GM12878 (cell line): ENCODE measurements around the gene NOCT. TPM values are rescaled to one million over a fixed set of nuclear protein-coding genes. Genes with fewer than 3 reads are reported as not detected.

ENCODE experiments used
- ATAC-seq: fragments of 200-7000 bp; cut with Tn5 transposase; 3 replicates; pipeline ENCODE4 v1.9.1; 2020; ENCODE audit warnings: mild to moderate bottlenecking, moderate library complexity
- BruUV-seq: library from RNA; stranded (reverse); fragments of 400-500 nt; replicated peaks from 2 replicates; lab custom pipeline; 2021; lab: Mats Ljungman, UMichigan
- CTCF ChIA-PET: fragments of 300-600 bp; sonication (Branson Sonifier 250); formaldehyde crosslinking; extraction: SDS; loops from one replicate; lab custom pipeline; 2021; ENCODE audit warnings: inconsistent platforms; lab: Yijun Ruan, JAX
- POLR2A ChIA-PET: fragments of 350-600 bp; formaldehyde crosslinking; extraction: SDS; loops from one replicate; lab custom pipeline; 2021; ENCODE audit warnings: inconsistent platforms; lab: Charles Lee
- RAD21 ChIA-PET: fragments of 300-600 bp; sonication (Branson Sonifier 250); formaldehyde crosslinking; loops from one replicate; lab custom pipeline; 2023; ENCODE audit warnings: antibody characterized with exemption; ENCODE audit not compliant: unreplicated experiment; lab: Charles Lee
- SMC1A ChIA-PET: fragments of 300-600 bp; sonication (Branson Sonifier 250); formaldehyde crosslinking; loops from one replicate; lab custom pipeline; 2023; ENCODE audit not compliant: unreplicated experiment, uncharacterized antibody; lab: Charles Lee
- DNase-seq: peaks from one replicate; pipeline ENCODE4 v3.0.0-alpha.2; 2011; ENCODE audit warnings: low read depth, low spot score
- FAIRE-seq: peaks from 3 replicates; lab custom pipeline; 2011; peaks lifted over from hg19 to GRCh38; lab: Jason Lieb, UNC
- H2AFZ ChIP-seq: 2 replicates; pipeline ENCODE4 v1.6.0; 2011; ENCODE audit warnings: low read depth, low read length, control low read depth; ENCODE audit not compliant: control insufficient read depth
- H3K27ac ChIP-seq: 2 replicates; pipeline ENCODE4 v1.5.1; 2011; ENCODE audit warnings: control low read depth; ENCODE audit not compliant: control insufficient read depth, insufficient read depth
- H3K27me3 ChIP-seq, 2 experiments: replicated peaks in 1 of 2; 2 replicates each; pipeline versions ENCODE4 v1.6.0 to v1.6.1; 2011; ENCODE audit warnings: low read length in 1 of 2; ENCODE audit not compliant: control insufficient read depth in 2 of 2, insufficient read depth in 2 of 2
- H3K36me3 ChIP-seq, 2 experiments: 2 replicates each; pipeline ENCODE4 v1.5.1; 2011; ENCODE audit warnings: low read length in 1 of 2; ENCODE audit not compliant: control insufficient read depth in 2 of 2, insufficient read depth in 2 of 2
- H3K4me1 ChIP-seq: 2 replicates; pipeline ENCODE4 v1.6.1; 2011; ENCODE audit warnings: mild to moderate bottlenecking, low read length, moderate library complexity, mixed read lengths; ENCODE audit not compliant: control insufficient read depth, insufficient read depth
- H3K4me2 ChIP-seq: 2 replicates; pipeline ENCODE4 v1.6.0; 2011; ENCODE audit warnings: control low read depth; ENCODE audit not compliant: control insufficient read depth, insufficient read depth
- H3K4me3 ChIP-seq: fragments of 200-600 bp; sonication (generic); 2 replicates; pipeline ENCODE4 v1.5.1; 2016
- H3K79me2 ChIP-seq: 2 replicates; pipeline ENCODE4 v1.6.0; 2011; ENCODE audit warnings: low read length; ENCODE audit not compliant: control insufficient read depth, insufficient read depth
- H3K9ac ChIP-seq: 2 replicates; pipeline ENCODE4 v1.8.0; 2011; ENCODE audit warnings: low read length, control low read depth, mixed read lengths; ENCODE audit not compliant: control insufficient read depth, insufficient read depth
- H3K9me3 ChIP-seq: replicated peaks from 3 replicates; pipeline ENCODE4 v1.5.1; 2011; ENCODE audit warnings: mild to moderate bottlenecking, low read length; ENCODE audit not compliant: control insufficient read depth, insufficient read depth
- H4K20me1 ChIP-seq: 2 replicates; pipeline ENCODE4 v1.6.0; 2011; ENCODE audit not compliant: control insufficient read depth, insufficient read depth
- BCL11A ChIP-seq: IDR thresholded peaks from 2 replicates; pipeline ENCODE4 v1.6.1; 2011; ENCODE audit warnings: low read depth, low read length
- BHLHE40 ChIP-seq, 2 experiments: fragments of 450-650 bp in 1 of 2; IDR thresholded peaks; 2 replicates each; pipeline ENCODE4 v1.6.1; 2011 to 2017; ENCODE audit warnings: low read depth in 2 of 2, borderline replicate concordance in 1 of 2, improper control_type of control experiment in 1 of 2, low read length in 1 of 2, mild to moderate bottlenecking in 1 of 2
- CBX3 ChIP-seq: fragments of 200-600 bp; sonication (generic); IDR thresholded peaks from 2 replicates; pipeline ENCODE4 v1.6.1; 2016; ENCODE audit warnings: low read depth, borderline replicate concordance
- ETV6 ChIP-seq, 2 experiments: fragments of 450-650 bp in 1 of 2; IDR thresholded peaks in 1 of 2; conservative IDR thresholded peaks in 1 of 2; 2 replicates each; pipeline ENCODE4 v1.6.1; 2014; ENCODE audit warnings: antibody characterized with exemption in 1 of 2, borderline replicate concordance in 1 of 2, low read depth in 1 of 2, mild to moderate bottlenecking in 1 of 2, moderate library complexity in 1 of 2
- HCFC1 ChIP-seq: fragments of 150-350 bp; IDR thresholded peaks from 2 replicates; pipeline ENCODE4 v1.6.1; 2014; ENCODE audit warnings: low read length
- HDAC2 ChIP-seq: fragments of 200-600 bp; sonication (generic); IDR thresholded peaks from 2 replicates; pipeline ENCODE4 v1.6.1; 2017
- IRF4 ChIP-seq: IDR thresholded peaks from 2 replicates; pipeline ENCODE4 v1.6.1; 2011; ENCODE audit warnings: low read depth, low read length
- JUND ChIP-seq: IDR thresholded peaks from 2 replicates; pipeline ENCODE4 v1.6.1; 2012; ENCODE audit warnings: low read depth, mild to moderate bottlenecking, low read length, improper control_type of control experiment, moderate library complexity
- NFYB ChIP-seq: IDR thresholded peaks from 2 replicates; pipeline ENCODE4 v1.6.1; 2011; ENCODE audit warnings: low read depth, mild to moderate bottlenecking, low read length, improper control_type of control experiment, moderate library complexity; ENCODE audit not compliant: insufficient read depth
- PAX8 ChIP-seq: fragments of 450-650 bp; IDR thresholded peaks from 2 replicates; pipeline ENCODE4 v1.6.1; 2017; ENCODE audit warnings: mild to moderate bottlenecking, moderate library complexity
- PML ChIP-seq: IDR thresholded peaks from 2 replicates; pipeline ENCODE4 v1.6.1; 2012; ENCODE audit warnings: low read length, inconsistent platforms
- RAD21 ChIP-seq: IDR thresholded peaks from 2 replicates; pipeline ENCODE4 v1.6.1; 2011; ENCODE audit warnings: mild to moderate bottlenecking, low read depth, low read length, moderate library complexity; ENCODE audit not compliant: insufficient read depth
- SMARCA5 ChIP-seq: fragments of 450-650 bp; IDR thresholded peaks from 2 replicates; pipeline ENCODE4 v1.6.1; 2017; ENCODE audit warnings: mild to moderate bottlenecking
- SRF ChIP-seq, 2 experiments: IDR thresholded peaks; 2 replicates each; pipeline ENCODE4 v1.6.1; 2011; ENCODE audit warnings: low read depth in 2 of 2, low read length in 2 of 2, mild to moderate bottlenecking in 1 of 2, moderate library complexity in 1 of 2
- TARDBP ChIP-seq: IDR thresholded peaks from 2 replicates; pipeline ENCODE4 v1.6.1; 2016; ENCODE audit warnings: borderline replicate concordance
- TBL1XR1 ChIP-seq: IDR thresholded peaks from 2 replicates; pipeline ENCODE4 v1.6.1; 2012; ENCODE audit warnings: low read depth, low read length, improper control_type of control experiment
- WGBS: methylation state at CpG from one replicate; pipeline ENCODE4 v1.1.6; 2016; ENCODE audit warnings: low lambda C conversion rate; ENCODE audit not compliant: insufficient replicate concordance, insufficient coverage; ENCODE audit errors: missing lambda C conversion rate; 5-methylcytosine and 5-hydroxymethylcytosine counted together
- in situ Hi-C: fragments of 300-500 bp; cut with MboI; formaldehyde crosslinking; loops from 9 replicates; pipeline ENCODE4 v1.14.3; 2018; ENCODE audit warnings: mixed read lengths
- intact Hi-C: fragments of 100-400 bp; cut with micrococcal nuclease; formaldehyde crosslinking; loops from one replicate; pipeline ENCODE4 v1.14.2; 2022; ENCODE audit not compliant: unreplicated experiment
- polyA plus RNA-seq, 11 experiments: library from polyadenylated mRNA; depleted of rRNA in 4 of 11; unstranded in 6 of 11; stranded (reverse) in 5 of 11; fragments of >200 nt; fragmentation: Nextera tagmentation in 4 of 11; fragmentation: Illumina TruSeq in 1 of 11; extraction: Ambion mirVana in 4 of 11; extraction: Trizol in 1 of 11; gene quantifications; 1 replicate in 1 of 11; 2 replicates in 10 of 11; pipeline versions ENCODE4 v1.2.1 to v1.2.3, GENCODE V29; 2011 to 2016; ENCODE audit warnings: inconsistent platforms in 2 of 11, missing spikeins in 2 of 11, low read depth in 1 of 11
- total RNA-seq, 4 experiments: library from RNA; depleted of rRNA in 3 of 4; stranded (reverse); fragments of >200 nt in 3 of 4; fragmentation: Illumina TruSeq in 1 of 4; extraction: Trizol in 1 of 4; gene quantifications; 2 replicates each; pipeline versions ENCODE4 v1.2.1 to v1.2.3, GENCODE V29; 2013 to 2021
- TF ChIP-seq, protein P1 (sequence below): fragments of 450-650 bp; IDR thresholded peaks from 2 replicates; pipeline ENCODE4 v1.6.1; 2017; ENCODE audit warnings: mild to moderate bottlenecking, low read depth, inconsistent platforms; ENCODE audit not compliant: poor library complexity, severe bottlenecking
- TF ChIP-seq, protein P2 (sequence below): IDR thresholded peaks from 2 replicates; pipeline ENCODE4 v1.6.1; 2012; ENCODE audit warnings: low read depth, low read length, improper control_type of control experiment
- TF ChIP-seq, protein P3 (sequence below): fragments of 450-650 bp; IDR thresholded peaks from 2 replicates; pipeline ENCODE4 v1.6.1; 2018; ENCODE audit warnings: borderline replicate concordance, mild to moderate bottlenecking; ENCODE audit not compliant: partially characterized antibody

NOCT gene
- total and polyA plus RNA-seq, 10 of the 15 experiments (the other 5 are each of a cell fraction or from before 2014, with no cell fraction given) = 1.4 to 17.6 (median 8.1) TPM

DNA sequence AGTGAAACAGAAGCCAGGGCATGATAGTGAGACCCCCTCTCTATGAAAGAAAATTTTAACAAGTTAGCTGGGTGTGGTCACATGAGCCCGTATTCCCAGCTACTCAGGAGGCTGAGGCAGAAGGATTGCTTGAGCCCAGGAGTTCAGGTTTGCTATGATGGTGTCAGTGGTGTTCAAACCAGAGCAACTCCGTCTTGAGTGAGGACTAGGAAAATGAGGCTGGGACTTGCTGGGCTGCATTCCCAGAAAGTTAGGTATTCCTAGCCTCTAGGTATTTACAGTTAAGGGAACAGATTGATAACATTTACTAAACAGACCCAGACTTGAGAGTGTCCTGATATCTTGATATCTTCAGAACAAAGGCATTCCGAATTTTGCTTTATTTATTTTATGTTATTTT lies 37.0 kb upstream of the NOCT start:
- BruUV-seq = no TSS peak
- TF ChIP-seq NFYB = no peak
- no peak for TF ChIP-seq PML
- no peak for TF ChIP-seq SMARCA5
- no peak for TF ChIP-seq PAX8
- TF ChIP-seq ETV6 (conservative IDR thresholded peaks at IDR 0.05 in 1 of 2, IDR thresholded peaks at IDR 0.05 in 1 of 2; ENCODE audit: borderline replicate concordance in 1 of 2, low read depth in 1 of 2) = no peak
- TF ChIP-seq, protein P1, sequence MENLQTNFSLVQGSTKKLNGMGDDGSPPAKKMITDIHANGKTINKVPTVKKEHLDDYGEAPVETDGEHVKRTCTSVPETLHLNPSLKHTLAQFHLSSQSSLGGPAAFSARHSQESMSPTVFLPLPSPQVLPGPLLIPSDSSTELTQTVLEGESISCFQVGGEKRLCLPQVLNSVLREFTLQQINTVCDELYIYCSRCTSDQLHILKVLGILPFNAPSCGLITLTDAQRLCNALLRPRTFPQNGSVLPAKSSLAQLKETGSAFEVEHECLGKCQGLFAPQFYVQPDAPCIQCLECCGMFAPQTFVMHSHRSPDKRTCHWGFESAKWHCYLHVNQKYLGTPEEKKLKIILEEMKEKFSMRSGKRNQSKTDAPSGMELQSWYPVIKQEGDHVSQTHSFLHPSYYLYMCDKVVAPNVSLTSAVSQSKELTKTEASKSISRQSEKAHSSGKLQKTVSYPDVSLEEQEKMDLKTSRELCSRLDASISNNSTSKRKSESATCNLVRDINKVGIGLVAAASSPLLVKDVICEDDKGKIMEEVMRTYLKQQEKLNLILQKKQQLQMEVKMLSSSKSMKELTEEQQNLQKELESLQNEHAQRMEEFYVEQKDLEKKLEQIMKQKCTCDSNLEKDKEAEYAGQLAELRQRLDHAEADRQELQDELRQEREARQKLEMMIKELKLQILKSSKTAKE = no peak
- TF ChIP-seq TARDBP = no peak
- TF ChIP-seq HCFC1 = no peak
- TF ChIP-seq, protein P2, sequence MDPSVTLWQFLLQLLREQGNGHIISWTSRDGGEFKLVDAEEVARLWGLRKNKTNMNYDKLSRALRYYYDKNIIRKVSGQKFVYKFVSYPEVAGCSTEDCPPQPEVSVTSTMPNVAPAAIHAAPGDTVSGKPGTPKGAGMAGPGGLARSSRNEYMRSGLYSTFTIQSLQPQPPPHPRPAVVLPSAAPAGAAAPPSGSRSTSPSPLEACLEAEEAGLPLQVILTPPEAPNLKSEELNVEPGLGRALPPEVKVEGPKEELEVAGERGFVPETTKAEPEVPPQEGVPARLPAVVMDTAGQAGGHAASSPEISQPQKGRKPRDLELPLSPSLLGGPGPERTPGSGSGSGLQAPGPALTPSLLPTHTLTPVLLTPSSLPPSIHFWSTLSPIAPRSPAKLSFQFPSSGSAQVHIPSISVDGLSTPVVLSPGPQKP = no peak
- no peak for TF ChIP-seq BHLHE40 (IDR thresholded peaks at IDR 0.05; ENCODE audit: borderline replicate concordance in 1 of 2, low read depth in 2 of 2, low read length in 1 of 2)
- TF ChIP-seq IRF4 = no peak
- TF ChIP-seq BCL11A = no peak
- TF ChIP-seq HDAC2 = no peak
- TF ChIP-seq, protein P3, sequence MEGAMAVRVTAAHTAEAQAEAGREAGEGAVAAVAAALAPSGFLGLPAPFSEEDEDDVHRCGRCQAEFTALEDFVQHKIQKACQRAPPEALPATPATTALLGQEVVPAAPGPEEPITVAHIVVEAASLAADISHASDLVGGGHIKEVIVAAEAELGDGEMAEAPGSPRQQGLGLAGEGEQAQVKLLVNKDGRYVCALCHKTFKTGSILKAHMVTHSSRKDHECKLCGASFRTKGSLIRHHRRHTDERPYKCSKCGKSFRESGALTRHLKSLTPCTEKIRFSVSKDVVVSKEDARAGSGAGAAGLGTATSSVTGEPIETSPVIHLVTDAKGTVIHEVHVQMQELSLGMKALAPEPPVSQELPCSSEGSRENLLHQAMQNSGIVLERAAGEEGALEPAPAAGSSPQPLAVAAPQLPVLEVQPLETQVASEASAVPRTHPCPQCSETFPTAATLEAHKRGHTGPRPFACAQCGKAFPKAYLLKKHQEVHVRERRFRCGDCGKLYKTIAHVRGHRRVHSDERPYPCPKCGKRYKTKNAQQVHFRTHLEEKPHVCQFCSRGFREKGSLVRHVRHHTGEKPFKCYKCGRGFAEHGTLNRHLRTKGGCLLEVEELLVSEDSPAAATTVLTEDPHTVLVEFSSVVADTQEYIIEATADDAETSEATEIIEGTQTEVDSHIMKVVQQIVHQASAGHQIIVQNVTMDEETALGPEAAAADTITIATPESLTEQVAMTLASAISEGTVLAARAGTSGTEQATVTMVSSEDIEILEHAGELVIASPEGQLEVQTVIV = no peak
- no peak for TF ChIP-seq TBL1XR1
- no peak for TF ChIP-seq RAD21
- TF ChIP-seq SRF (IDR thresholded peaks at IDR 0.05; ENCODE audit: low read depth in 2 of 2, low read length in 2 of 2) = no peak
- no peak for TF ChIP-seq CBX3
- TF ChIP-seq JUND = no peak
- TF ChIP-seq, all 136 proteins: peak for 0
- 74% methylated on average over 3 of the region's 3 CpGs for WGBS
- no peaks in the 10 kb centered on the region for H3K79me2 ChIP-seq
- no peak overlapping the region for H3K9ac ChIP-seq
- H3K9me3 ChIP-seq = no peaks in the 10 kb centered on the region
- DNase-seq = no peak
- ChIA-PET POLR2A (no interaction called here), CTCF (no interaction called here), RAD21 (no interaction called here), SMC1A (interaction anchor here (0.6 kb wide), 1 partner anchor 379 kb away, joined by 3 read pairs; no protein-coding TSS in a partner anchor)
- no peaks in the 10 kb centered on the region for H3K36me3 ChIP-seq
- no peaks in the 10 kb centered on the region for H3K27me3 ChIP-seq
- intact Hi-C loops = no loop called here
- no peak overlapping the region for H3K27ac ChIP-seq
- H3K4me3 ChIP-seq = no peak overlapping the region
- no peak overlapping the region for H2AFZ ChIP-seq
- no peaks in the 10 kb centered on the region for H4K20me1 ChIP-seq
- peaks cover 5% of the 10 kb centered on the region; the same call in 1 of the 2 replicates for H3K4me1 ChIP-seq
- ATAC-seq = no peak
- no peak overlapping the region for H3K4me2 ChIP-seq
- FAIRE-seq = no peak
- in situ Hi-C loops = no loop called here
